ENCODE results near the gene EFNA3.

Gene EFNA3

DNA sequence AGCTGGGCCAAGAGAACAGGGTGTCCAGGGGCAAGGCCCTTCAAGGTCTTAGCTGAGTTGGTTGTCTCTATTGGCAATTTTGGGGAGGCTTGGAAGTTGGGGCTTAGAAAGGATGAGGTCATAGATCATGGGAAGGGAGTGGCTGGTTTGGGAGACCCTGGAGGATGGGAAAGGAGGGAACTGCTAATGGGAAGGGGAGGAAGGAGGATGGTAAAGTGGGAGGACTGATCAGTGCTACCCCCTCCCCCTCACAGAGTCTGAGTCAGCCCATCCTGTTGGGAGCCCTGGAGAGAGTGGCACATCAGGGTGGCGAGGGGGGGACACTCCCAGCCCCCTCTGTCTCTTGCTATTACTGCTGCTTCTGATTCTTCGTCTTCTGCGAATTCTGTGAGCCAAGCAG is 10.0 kb upstream of the EFNA3 start:
- no peak for DNase-seq (ENCODE audit: low spot score)

DNA sequence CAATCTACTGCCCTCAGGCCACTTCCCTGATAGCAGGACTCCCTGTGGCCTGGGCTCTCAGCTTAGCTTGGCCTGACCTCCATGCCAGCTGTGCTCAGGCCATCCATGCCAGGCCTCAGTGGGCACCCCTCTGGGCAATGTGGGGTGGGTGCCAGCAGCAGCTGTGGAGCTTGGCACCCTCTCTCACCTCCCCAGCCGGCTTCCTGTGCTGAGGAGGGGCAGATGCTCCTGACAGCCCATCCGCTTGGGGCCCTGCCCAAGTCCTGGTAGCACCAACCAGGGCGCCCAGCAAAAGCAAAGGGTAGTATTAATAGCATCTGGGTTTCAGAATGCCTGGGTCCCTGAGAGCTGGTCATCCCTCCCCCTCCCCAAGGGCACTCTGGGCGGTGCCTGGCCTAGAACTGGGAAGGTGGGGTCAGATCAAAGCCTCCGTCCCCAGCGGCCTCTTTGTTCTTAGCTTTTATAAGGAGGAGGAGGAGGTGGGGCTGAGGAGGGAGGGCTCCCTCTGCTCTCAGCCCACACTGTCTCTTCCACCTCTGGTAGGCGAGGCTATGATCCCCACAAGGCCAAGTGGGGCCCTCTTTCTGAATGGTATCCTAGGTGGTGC is 9.0 kb upstream of the EFNA3 start:
- no peak for DNase-seq (ENCODE audit: low spot score)

DNA sequence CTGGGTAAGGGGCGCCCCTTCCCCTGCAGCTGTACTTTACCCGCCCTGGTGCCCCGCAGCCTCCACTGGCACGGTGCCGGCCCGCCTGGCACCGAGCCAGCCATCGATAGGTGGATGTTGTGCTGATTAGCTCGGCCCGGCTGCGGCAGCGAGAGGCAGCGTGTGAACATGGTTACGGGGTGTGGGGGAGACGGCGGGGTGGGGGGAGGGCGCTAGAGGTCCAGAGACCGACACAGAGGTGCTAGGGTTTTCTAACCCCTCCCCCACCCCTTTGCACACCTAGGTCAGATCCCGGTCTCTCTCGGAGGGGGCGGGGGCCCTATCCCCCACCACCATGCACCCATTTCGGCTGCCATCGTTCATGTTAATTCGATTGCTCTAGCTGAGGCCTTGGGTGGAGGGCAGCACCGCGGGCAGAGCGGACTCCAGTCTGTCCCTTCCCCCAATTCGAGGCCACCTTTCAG is 8.4 kb upstream of the EFNA3 start:
- no peak for DNase-seq (ENCODE audit: low spot score)

DNA sequence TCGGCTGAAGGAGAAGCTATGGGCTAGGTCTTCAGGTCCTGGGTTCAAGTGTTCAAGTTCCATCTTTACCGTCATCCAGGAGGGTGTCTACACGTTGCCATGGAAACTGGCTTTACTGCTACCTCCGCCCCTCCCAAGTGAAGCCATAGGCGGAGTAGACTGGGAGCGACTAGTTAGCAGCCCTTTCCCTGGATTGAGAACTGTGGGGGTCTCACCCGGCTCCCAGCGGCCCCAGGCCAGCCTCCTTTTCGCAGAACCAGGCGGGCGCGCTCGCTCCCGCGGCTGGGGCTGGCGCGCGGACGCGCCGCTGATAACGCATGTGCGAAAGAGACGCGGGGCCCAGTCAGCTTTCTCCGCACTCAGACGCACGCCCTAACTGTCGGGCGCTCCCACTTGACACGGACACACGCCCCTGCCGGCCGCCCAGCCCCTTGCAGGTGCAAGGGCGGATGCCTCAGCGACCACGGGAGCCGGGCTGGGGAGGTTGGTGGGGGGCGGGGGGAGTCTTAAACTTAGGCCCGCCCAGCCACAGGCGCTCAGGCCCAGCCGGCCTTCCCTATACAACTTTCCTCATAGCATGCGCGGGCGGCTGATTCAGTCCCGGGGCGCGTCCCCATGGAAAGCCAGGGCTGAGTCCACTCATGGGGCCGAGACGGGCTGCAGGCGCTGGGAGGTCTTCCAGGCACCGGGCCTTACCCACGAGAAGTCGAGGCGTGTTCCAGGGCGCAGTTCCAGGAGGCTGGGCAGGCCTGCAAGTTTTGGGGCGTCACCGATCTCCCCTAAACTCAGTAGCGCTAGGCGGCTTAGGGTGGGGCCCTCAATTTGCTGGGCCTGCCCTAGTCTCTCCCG is 7.7 kb upstream of the EFNA3 start:
- peak; percentile 73 for DNase-seq (ENCODE audit: low spot score)

DNA sequence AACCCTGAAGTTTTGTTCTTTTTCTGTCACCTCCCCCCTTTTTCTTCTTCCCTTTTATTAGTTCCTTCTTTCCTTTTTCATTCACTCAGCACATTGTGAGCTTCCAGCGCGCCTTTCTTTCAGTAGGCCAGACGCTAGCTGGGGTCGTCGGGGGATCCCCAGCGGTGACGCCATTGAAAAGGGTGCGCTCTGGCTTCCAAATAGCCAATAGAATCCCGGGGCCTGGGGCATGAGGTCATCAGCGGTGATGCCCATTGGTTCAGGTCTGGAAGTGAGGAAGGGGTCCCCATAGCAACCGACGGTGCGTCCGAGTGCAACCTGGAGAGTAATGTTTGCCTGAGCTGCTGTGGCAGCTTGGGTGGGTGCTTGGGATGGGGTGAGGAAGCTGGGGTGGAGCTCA is 6.9 kb upstream of the EFNA3 start:
- no peak for DNase-seq (ENCODE audit: low spot score)

DNA sequence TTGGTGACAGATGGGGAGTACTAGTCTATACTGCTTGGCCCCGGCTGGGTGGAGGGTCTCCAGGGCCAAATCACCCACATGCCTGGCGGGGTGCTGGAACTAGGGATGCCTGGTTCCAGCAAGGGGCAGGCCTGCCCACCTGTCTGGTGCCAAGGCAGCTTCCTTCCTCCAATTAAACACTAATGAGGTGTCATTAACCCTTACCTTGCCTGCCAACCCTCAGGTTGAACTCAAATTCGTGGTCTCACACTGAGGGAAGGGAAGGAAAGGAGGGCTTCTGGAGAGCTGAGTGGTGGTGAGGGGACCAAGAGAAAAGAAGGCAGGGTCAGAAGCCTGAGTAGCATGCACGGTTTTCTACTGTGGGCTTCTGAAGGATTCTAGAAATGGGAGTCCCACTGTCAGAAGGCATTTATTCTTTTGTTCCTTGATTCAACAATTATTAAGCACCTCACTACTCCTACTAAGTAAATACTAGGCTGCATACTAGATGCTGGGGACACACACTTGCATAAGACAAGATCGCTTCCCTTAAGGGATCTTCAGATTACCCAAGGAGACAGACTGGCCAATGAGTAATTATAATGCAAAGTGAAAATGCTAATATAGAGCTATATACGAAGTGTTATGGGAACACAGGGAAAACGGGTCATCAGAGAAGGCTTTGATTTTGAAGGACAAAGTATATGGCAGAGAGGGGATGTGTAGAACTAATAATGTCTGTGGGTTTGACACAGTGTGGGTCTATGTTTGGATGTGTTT is 5.9 kb upstream of the EFNA3 start:
- DNase-seq (ENCODE audit: low spot score), result no peak

DNA sequence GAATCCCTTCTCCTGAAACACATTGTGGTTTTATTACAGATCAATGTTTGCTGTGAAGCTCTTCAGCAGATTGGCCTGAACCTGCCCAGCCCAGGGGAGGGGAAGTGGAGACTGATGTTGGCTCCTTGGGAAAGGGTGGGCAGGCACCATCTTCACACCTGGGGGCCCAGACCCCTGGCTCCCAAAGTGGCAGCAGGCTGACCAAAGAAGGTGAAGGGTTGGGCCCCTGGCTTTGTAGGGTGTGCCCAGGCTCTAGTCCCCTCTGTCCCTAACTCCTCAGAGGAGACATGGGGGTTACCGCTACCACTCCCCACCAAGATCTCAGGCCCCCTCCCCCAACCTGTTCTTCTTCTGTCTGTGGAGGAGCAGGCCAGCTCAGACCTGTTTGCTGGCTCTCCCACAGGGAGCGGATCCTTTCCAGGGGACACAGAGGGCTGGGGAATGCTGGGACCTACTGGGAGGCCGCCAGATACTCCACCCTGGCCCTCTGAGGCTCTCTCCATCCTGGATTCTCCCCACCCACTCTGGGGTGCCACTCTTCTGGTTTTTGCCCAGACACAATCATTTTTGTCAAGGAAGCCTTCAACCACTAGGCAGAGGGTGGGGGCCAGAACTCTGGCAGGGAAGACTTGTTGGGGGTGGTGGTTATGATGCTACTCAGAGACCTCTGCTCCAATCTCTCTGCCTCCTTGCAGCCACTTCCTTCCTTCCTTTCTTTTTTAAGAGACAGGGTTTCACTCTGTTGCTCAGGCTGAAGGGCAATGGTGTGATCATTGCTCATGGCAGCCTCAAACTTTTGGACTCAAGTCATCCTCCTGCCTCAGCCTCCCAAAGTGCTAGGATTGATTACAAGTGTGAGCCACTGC is 5.0 kb upstream of the EFNA3 start:
- DNase-seq (ENCODE audit: low spot score), result no peak

DNA sequence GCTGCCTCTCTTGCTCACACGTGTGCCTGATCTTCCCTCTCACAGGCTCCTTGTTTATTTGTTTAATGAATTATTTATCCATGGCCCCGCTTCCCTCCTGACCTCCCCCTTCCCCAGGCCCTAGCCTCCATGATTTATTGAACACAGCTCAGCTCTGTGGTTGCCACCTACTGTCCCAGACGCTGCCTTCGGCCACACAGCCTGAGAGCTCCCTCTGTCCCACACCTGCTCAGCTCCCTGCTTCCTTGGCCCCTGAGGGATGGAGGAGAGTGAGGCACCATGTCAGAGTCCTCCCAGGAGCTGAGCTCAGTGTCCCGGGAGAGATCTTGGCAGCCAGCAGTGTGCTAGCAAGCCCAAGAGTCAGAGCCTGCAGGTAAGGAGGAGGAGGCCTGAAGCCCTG is 3.1 kb upstream of the EFNA3 start:
- no peak for DNase-seq (ENCODE audit: low spot score)

DNA sequence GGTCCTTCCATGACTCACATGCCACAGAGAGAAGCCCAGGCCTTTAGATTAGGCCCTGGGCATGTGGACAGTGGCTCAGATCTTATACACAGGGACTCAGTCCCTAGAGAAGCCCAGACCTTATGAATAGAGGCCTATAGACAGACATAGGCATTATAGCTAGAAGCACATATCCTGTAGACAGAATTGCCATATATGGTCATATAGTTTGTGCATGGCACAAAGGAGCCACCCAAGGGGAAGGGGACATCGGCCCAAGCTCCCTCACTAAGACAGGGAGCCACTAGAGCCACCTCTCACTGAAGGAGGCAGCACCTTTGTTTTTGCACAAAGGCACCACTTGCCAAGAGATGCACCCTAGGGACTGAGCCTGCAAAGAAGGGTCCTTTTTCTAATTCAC is 2.3 kb upstream of the EFNA3 start:
- DNase-seq (ENCODE audit: low spot score), result no peak

DNA sequence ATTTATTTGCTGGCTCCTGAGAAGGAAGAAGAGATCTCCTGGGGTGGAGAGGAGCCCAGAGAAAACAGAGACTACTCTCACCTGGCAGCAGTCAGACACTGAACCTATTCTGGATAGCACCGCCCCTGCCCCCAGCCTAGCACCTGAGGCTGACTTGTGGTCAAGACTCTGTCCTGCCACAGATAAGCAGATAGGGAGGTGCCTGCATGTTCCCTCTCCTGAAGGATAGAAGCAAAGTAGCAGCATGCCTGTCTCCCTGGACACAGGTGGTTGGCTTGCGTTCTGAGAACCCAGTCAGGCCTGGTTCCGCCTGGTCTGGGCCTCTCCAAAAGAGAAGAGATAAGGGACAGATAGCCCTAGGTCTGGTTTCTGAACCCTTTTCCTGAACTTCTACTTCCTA is 1.3 kb upstream of the EFNA3 start:
- no peak for DNase-seq (ENCODE audit: low spot score)

DNA sequence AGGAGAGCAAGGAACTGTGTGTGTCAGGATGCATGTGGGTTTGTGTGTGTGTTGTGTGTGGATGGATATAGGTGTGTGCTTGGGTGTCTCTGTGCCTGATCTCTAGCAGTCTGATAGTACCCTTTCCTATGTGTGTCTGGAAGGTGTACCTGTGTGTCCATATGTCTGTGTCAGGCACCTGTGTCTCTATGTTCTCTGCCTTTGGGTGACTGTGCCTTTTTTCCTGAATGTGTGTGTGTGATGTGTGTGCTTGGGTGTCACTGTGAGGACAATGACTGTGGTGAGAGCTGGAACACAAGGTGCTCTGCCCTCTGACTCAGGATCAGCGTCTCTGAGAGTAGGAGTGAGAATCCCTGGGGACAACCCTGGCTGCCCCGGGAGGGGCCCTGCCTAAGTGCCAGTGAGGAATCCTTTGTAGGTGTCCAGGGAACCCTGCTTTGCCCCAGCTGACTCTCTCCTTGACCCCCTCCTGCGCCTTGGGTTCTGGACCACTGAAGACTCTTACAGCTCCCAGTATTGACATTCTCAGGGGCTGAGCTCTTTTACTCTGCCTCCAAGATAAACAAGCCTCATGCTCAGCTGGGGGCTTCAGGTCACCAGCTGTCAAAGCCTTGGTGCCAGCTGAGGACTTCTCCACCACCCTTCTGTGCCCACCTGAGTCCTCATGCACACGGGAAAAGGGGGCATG is 735 bp upstream of the EFNA3 start:
- no peak for DNase-seq (ENCODE audit: low spot score)

DNA sequence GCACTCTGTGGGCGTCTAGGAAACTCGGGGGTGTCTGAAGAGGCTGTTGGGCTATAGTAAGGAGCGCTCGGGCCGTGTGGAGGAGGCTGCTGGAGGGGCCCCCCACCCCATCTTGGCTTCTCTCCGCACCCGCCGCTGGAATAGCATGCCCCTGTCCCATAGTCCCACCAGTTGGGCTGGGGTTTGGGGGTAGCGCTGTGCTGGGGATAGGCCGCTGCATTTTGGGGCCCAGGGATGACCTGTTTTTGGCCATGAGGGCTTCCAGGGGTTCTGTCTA is 511 bp downstream of the EFNA3 start:
- DNase-seq (ENCODE audit: low spot score), result no peak

DNA sequence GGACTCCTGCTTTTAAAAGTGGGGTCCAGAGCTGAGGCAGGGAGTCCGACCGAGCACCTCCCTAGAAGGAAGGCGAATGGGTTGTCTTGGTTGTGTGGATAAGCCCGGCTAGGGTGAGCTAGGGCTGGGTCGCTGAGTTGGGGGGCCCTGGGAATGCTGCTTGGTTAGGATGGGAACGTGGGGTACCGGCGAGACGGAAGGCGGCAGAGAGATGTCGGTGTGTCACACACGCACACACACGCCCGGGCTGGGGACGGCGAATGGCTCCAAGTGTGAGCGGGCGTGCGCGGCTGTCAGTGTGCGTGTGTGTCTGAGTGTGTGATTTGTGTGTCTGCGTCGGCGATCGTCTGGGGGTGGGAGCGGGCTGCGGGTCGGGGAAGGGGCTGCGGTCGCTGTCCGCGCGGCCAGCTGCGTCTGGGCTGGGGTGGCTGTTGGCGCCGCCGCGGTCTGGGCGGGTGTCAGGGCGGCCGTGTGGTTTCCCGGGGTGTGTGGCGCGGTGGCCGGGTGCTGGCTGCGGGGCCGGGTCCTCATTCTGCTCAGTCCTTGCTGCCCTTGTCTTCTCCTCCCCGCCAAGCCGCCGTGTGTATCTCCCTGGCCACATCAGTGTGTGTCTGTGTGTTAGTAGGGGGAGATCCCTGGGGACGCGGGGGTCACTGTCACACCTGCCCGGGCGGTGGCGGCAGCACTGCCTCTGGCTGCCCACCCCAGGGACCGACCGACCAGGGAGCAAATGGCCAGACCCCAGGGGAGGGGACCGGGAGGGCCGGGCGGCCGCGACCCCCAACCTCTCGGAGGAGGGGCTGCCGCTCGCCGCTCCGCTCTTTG is 1.1 kb downstream of the EFNA3 start:
- DNase-seq (ENCODE audit: low spot score), result no peak

DNA sequence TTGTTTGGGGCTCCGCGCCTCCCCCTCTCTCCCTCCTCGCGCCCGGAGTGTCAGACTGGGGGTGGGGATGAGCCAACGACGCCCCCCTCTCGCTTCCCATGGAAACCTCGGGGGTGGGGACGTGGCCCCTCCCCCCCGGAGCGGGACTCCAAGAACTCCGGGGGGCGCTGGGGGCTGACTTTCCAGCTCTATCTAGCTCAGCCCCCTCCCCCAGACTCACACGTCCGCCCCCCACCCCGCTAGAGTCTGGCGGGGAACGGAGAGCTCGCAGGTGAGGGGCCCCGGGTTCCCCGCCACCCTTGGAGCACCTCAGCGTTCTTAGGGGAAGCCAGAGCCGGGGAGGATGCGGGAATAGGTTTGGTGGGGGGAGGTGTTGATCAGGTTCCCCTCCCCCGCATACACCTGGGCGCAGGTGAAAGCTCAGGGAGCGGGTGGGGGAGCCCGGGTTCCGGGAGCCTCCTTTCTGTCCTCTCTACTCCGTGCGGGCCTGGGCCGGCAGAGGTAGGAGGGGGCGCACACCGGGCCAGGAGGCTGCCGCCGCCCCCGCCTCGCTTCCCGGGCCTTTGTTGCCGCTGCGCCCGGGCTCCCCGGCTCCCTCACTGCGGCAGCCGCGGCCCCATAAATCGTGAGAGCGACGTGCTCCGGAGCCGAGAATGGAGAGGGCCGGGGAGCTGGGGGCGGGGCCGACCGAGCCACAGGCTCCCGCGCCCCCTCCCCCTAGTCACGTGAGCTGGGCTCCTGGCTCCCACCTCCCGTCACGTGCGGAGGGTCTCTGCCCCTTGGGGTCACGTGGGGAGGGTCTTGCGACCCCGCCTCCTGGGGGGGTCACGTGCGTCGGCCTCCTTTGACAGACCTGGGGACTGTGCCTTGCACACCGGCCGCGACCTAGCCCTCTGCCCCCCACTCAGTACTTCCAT is 1.9 kb downstream of the EFNA3 start:
- no peak for DNase-seq (ENCODE audit: low spot score)

DNA sequence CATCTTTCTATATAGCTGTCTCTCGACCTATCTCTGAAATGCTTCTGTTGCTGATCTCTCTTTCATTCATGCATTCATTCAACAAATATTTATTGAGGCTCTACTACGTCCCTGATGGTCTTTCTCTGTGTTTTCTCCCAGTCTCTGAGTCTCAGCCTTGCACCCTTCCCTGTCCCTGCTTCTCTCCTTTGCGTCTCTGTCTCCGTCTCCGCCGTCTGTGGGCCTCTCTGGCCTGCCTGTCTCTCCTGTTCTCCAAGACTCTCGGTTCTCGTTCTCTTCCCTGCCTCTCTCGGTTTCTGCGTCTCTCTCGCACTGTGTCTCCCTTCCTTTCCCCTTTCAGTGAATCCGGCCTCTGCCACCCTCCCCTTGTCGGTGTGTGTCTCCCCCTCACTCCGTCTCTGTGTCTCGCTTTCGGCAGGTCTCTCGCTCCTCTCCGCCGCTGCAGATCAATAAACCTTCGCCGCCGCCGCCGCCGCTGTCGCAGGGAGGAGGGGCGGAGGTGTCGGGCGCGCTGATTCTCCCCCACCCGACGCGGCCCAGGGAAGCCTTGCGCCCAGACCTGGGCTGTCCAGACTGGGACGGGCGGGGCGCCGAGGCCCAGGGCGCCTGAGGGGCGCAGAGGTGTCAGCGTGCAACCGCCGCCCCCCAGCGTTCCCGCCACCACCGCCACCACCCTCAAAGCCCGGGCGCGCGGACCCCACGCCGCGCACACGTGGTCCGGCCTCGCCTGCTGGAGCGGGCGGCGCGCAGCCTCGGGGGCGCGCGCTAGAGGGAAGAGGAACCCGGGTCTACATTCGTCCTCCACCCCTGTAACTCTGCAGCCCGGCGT is 3.0 kb downstream of the EFNA3 start:
- DNase-seq (ENCODE audit: low spot score), result no peak

DNA sequence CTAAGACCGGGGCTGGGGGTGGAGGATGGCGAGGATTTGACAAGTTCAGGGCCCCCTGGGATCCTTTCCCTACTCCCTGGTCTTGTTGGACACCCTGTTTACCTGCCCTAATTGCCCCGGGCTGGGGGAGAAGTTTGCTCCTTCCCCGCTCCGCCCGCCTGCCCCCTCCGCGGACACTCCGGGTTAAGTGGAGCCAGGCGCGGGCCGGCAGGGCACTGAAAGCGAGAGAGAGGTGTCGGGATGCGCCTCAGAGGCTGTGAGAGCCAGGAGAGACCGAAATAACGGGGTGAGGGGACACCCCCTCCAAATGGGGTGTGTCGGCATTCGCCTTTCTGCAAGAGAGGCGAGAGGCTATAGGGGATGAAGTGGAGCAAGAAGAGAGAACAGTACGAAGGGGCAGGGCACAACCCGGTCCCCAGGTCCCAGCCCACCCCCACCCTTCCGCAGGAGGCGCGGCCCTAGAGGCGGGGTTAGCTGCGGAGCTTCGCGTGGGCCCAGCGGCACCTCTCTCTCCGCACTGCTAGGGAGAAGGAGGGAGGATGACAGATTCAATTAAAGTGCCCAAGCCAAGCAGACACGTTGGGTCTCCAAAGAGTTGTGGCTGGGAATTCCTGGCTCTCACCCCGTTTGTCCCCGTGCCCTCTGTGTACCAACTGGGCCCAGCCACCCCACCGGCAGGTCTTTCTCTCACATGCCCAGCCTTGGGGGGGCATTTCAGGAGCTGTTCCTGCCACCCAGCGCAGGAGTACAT is 3.8 kb downstream of the EFNA3 start:
- DNase-seq (ENCODE audit: low spot score), result no peak

DNA sequence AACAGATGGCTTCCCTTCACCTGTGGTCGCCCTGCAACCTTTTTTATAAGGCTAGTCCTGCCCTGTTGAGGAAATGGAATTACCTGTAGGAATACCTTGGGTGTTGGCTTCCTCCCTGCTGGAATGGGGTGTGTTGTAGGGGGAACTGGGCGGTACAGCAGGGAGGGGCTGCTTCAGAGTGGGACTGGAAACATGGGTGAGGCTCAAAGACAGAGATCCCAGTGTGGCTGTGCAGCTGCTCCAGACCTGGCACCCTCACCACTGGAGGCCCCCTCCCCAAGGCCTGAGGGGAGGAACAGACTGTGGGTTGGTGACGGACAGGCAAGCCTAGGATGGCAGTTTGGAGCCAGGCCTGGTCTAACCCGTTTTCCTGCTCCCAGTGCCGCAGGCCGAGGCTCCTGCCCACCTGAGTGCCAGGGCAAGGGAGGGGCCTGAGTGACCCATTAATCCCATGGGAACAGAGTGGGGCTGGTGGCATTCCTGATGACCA is 4.5 kb downstream of the EFNA3 start:
- DNase-seq (ENCODE audit: low spot score), result no peak
